Keratinocyte (primary cell): ENCODE measurements around the gene RHBDD1. TPM values are rescaled to one million over a fixed set of nuclear protein-coding genes. Genes with fewer than 3 reads are reported as not detected.
A peak's percentile ranks its signal among the peaks of the same experiment; 100 is the strongest.

ENCODE experiments used
- DNase-seq: peaks from one replicate; pipeline ENCODE4 v3.0.0-alpha.2; 2011; ENCODE audit warnings: low read depth, missing footprints, low spot score
- FAIRE-seq: peaks from 2 replicates; lab custom pipeline; 2011; peaks lifted over from hg19 to GRCh38; lab: Jason Lieb, UNC
- H2AFZ ChIP-seq: 2 replicates; pipeline ENCODE4 v1.6.0; 2012; ENCODE audit warnings: low read length, control low read depth, inconsistent platforms; ENCODE audit not compliant: control insufficient read depth
- H3K27ac ChIP-seq: 2 replicates; pipeline ENCODE4 v1.5.1; 2011; ENCODE audit warnings: low read length; ENCODE audit not compliant: control insufficient read depth, insufficient read depth
- H3K27me3 ChIP-seq: 3 replicates; pipeline ENCODE4 v1.6.0; 2011; ENCODE audit warnings: low read length; ENCODE audit not compliant: control insufficient read depth, insufficient read depth; ENCODE audit errors: extremely low read depth
- H3K36me3 ChIP-seq, 2 experiments: 2 replicates in 1 of 2; 3 replicates in 1 of 2; pipeline ENCODE4 v1.5.1; 2011; ENCODE audit warnings: low read length in 2 of 2, mild to moderate bottlenecking in 1 of 2; ENCODE audit not compliant: control insufficient read depth in 2 of 2, insufficient read depth in 2 of 2; ENCODE audit errors: extremely low read depth in 1 of 2
- H3K4me1 ChIP-seq: 3 replicates; pipeline ENCODE4 v1.5.1; 2011; ENCODE audit warnings: low read length; ENCODE audit not compliant: control insufficient read depth, insufficient read depth; ENCODE audit errors: extremely low read depth
- H3K4me2 ChIP-seq: 3 replicates; pipeline ENCODE4 v1.6.0; 2011; ENCODE audit warnings: low read depth, low read length; ENCODE audit not compliant: control insufficient read depth, insufficient read depth; ENCODE audit errors: extremely low read depth
- H3K4me3 ChIP-seq, 3 experiments: fragments of 200-600 bp in 1 of 3; sonication (generic) in 1 of 3; 2 replicates in 2 of 3; 3 replicates in 1 of 3; pipeline ENCODE4 v1.5.1; 2011 to 2016; ENCODE audit warnings: low read length in 3 of 3, mild to moderate bottlenecking in 3 of 3, control low read depth in 2 of 3, inconsistent platforms in 1 of 3, low read depth in 1 of 3, mixed read lengths in 1 of 3, mixed run types in 1 of 3, moderate library complexity in 1 of 3; ENCODE audit not compliant: control insufficient read depth in 2 of 3, insufficient read depth in 2 of 3; ENCODE audit errors: extremely low read depth in 1 of 3
- H3K79me2 ChIP-seq: 2 replicates; pipeline ENCODE4 v1.6.0; 2012; ENCODE audit warnings: low read length; ENCODE audit not compliant: control insufficient read depth, insufficient read depth
- H3K9ac ChIP-seq: 3 replicates; pipeline ENCODE4 v1.6.0; 2011; ENCODE audit warnings: low read length; ENCODE audit not compliant: control insufficient read depth, insufficient read depth; ENCODE audit errors: extremely low read depth
- H3K9me1 ChIP-seq: 3 replicates; pipeline ENCODE4 v1.6.0; 2011; ENCODE audit warnings: low read length; ENCODE audit not compliant: control insufficient read depth, insufficient read depth; ENCODE audit errors: extremely low read depth
- H3K9me3 ChIP-seq: 2 replicates; pipeline ENCODE4 v1.5.1; 2012; ENCODE audit warnings: low read depth, low read length; ENCODE audit not compliant: control insufficient read depth
- H4K20me1 ChIP-seq: 3 replicates; pipeline ENCODE4 v1.6.0; 2011; ENCODE audit warnings: low read length; ENCODE audit not compliant: control insufficient read depth, insufficient read depth; ENCODE audit errors: extremely low read depth
- EZH2 ChIP-seq: IDR thresholded peaks from one replicate; pipeline ENCODE4 v1.6.1; 2012; ENCODE audit warnings: inconsistent platforms, mild to moderate bottlenecking, low read length, moderate library complexity
- dilution Hi-C: fragments of 300-500 bp; cut with MboI; formaldehyde crosslinking; loops from one replicate; pipeline ENCODE4 v1.7.0; 2020; ENCODE audit warnings: low sequenced_read_pairs; ENCODE audit not compliant: extremely low pct_ligation_motif_present
- polyA plus RNA-seq, 5 experiments: library from polyadenylated mRNA; depleted of rRNA in 3 of 5; stranded (reverse) in 3 of 5; stranded (forward) in 1 of 5; unstranded in 1 of 5; fragments of >200 nt; gene quantifications; 1 replicate in 1 of 5; 2 replicates in 3 of 5; 3 replicates in 1 of 5; pipeline versions ENCODE4 v1.2.1 to v1.2.3, GENCODE V29; 2011 to 2012; ENCODE audit warnings: missing spikeins in 2 of 5, low read depth in 1 of 5, low replicate concordance in 1 of 5
- TF ChIP-seq, protein P1 (sequence below), 3 experiments: IDR thresholded peaks in 1 of 3; conservative IDR thresholded peaks in 1 of 3; optimal IDR thresholded peaks in 1 of 3; 2 replicates in 2 of 3; 3 replicates in 1 of 3; pipeline versions ENCODE3 to v1.5.1; 2011; ENCODE audit warnings: low read length in 3 of 3, mild to moderate bottlenecking in 3 of 3, moderate library complexity in 2 of 3, control low read depth in 1 of 3, inconsistent platforms in 1 of 3; ENCODE audit not compliant: insufficient read depth in 2 of 3; ENCODE audit errors: extremely low read depth in 1 of 3

Gene RHBDD1
- polyA plus RNA-seq, 1 donor (not counting 4 experiments of a cell fraction or from before 2014, with no cell fraction given) = 27.8 TPM

DNA sequence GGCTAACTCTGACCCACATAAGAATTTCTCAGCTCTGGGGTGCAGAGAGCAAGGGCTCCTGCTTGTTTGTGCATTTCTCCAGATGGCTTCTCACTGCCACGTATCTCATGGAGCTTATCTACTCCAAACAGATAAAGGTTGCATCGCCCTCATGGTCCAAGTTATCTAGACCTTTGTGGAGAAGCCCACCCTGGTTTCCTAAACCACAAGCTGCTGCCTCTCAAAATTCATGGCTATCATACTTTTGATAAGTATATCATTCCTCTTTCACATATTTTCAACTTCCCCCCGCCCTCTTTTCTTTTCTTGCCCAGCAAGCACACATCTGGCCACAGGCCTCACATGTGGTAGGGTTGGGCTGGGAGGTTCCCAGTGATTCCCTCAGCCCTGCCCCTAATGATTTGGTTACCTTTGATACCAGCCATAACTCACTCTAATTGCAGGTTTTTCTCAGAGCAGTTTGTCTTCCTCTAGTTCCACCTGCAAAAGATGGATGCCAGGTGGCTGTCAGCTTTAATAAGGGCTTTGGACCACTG is 146.0 kb downstream of the RHBDD1 start:
- Histone ChIP-seq H3K79me2 (no peaks in the 10 kb centered on the region), H3K4me2 (no peak overlapping the region), H3K27me3 (no peaks in the 10 kb centered on the region), H4K20me1 (no peaks in the 10 kb centered on the region), H3K9ac (no peak overlapping the region), H3K9me1 (no peaks in the 10 kb centered on the region), H3K36me3 (no peaks in the 10 kb centered on the region), H3K4me1 (peaks cover 14% of the 10 kb centered on the region), H2AFZ (no peak overlapping the region), H3K9me3 (no peaks in the 10 kb centered on the region), H3K4me3 (no peak overlapping the region), H3K27ac (no peak overlapping the region)
- no peak for TF ChIP-seq EZH2
- TF ChIP-seq, protein P1, sequence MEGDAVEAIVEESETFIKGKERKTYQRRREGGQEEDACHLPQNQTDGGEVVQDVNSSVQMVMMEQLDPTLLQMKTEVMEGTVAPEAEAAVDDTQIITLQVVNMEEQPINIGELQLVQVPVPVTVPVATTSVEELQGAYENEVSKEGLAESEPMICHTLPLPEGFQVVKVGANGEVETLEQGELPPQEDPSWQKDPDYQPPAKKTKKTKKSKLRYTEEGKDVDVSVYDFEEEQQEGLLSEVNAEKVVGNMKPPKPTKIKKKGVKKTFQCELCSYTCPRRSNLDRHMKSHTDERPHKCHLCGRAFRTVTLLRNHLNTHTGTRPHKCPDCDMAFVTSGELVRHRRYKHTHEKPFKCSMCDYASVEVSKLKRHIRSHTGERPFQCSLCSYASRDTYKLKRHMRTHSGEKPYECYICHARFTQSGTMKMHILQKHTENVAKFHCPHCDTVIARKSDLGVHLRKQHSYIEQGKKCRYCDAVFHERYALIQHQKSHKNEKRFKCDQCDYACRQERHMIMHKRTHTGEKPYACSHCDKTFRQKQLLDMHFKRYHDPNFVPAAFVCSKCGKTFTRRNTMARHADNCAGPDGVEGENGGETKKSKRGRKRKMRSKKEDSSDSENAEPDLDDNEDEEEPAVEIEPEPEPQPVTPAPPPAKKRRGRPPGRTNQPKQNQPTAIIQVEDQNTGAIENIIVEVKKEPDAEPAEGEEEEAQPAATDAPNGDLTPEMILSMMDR (optimal IDR thresholded peaks at IDR 0.05 in 1 of 3, IDR thresholded peaks at IDR 0.05 in 1 of 3, conservative IDR thresholded peaks at IDR 0.05 in 1 of 3; ENCODE audit: extremely low read depth in 1 of 3, insufficient read depth in 2 of 3, low read length in 3 of 3) = no peak
- FAIRE-seq = peak; percentile 74
- dilution Hi-C loops = no loop called here
- no peak for DNase-seq

DNA sequence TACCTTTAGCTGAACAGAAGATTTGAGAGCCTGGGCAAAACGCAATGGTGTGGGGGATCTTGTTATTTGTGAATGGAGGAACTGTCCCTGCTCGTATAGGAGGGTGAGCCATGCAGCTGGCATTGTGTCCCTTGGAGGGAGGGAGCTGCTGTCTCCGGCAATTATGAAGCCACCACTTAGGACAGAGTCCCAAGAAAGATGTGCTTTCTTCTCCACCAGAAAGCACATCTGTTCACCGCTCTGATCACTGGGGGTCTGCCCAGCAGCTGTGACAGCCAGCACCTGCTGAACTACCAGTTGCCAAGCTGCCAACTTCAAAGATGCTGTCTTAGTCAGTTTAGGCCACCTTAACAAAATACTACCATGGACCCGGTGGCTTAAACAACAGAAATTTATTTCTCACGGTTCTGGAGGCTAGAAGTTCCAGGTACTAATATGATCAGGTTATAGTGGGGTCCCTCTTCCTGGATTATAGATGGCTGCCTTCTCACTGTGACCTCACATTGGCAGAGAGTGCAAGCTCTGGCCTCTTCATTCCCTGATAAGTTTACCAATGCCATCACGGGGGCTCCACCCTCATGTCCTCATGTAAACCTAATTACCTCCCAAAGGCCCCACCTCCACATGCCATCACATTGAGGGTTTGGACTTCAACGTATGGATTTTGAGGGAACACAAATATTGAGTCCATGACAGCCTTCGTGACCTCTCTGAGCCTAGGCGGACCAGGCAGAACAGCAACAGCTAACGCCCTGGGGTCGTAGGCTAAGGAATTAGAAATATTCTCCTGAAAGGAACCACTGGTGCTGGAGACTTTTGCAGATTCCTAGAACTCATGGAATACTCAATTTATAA is 148.3 kb downstream of the RHBDD1 start:
- dilution Hi-C loops = no loop called here
- no peaks in the 10 kb centered on the region for H4K20me1 ChIP-seq
- no peaks in the 10 kb centered on the region for H3K9me3 ChIP-seq
- FAIRE-seq = no peak
- no peaks in the 10 kb centered on the region for H3K79me2 ChIP-seq
- DNase-seq = no peak
- no peaks in the 10 kb centered on the region for H3K27me3 ChIP-seq
- H3K9ac ChIP-seq = no peak overlapping the region
- H3K9me1 ChIP-seq = no peaks in the 10 kb centered on the region
- no peak overlapping the region for H3K4me2 ChIP-seq
- H3K4me1 ChIP-seq = no peaks in the 10 kb centered on the region
- TF ChIP-seq, protein P1 (optimal IDR thresholded peaks at IDR 0.05 in 1 of 3, IDR thresholded peaks at IDR 0.05 in 1 of 3, conservative IDR thresholded peaks at IDR 0.05 in 1 of 3; ENCODE audit: extremely low read depth in 1 of 3, insufficient read depth in 2 of 3, low read length in 3 of 3) = no peak
- TF ChIP-seq EZH2 = no peak
- no peak overlapping the region for H2AFZ ChIP-seq
- no peak overlapping the region for H3K27ac ChIP-seq
- no peak overlapping the region for H3K4me3 ChIP-seq
- H3K36me3 ChIP-seq = no peaks in the 10 kb centered on the region
